Stimulated activated CD4-positive, alpha-beta T cell treated with anti-CD3 and anti-CD28 coated beads, Interleukin-4, amount 100 ng/mL, for 1 hour (primary cell): Measurements from ENCODE around the gene PLCXD3.
"Not testable (repeated sequence)": the region's sequence is repeated elsewhere in the genome, so short reads cannot be mapped to it uniquely, and the experiment has no call there.

Source experiments
- DNase-seq: peaks from one replicate; pipeline ENCODE4 v3.0.0-alpha.2; 2020

PLCXD3 gene

GRCh38 chr5:41482715-41483114, 27.7 kb downstream of the PLCXD3 start:
- DNase-seq: no peak

- DNase-seq: no peak
Measured at GRCh38 chr5:41482173-41482572, 28.2 kb downstream of the PLCXD3 start.

DNA sequence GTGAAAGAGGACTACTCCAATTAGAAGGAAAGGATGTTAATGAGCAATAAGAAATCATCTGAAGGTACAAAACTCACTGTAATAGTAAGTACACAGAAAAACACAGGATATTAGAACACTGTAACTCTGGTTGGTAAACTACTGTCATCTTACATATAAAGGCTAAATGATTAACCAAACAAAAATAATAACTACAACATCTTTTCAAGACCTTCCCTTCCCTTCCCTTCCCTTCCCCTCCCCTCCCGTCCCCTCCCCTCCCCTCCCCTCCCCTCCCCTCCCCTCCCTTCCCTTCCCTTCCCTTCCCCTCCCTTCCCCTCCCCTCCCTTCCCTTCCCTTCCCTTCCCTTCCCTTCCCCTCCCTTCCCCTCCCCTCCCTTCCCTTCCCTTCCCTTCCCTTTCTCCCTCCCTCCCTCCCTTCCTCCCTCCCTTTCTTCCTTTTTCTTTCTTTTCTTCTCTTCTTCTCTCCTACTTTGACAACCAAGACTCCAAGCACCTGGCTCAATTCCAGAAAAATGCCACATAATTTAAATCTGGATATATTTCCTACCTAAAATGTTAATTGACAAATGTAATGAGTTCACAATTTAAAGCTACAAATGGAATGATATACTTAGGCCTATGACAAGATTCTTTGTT, 38.7 kb downstream of the PLCXD3 start:
- DNase-seq: not testable (repeated sequence)

DNA sequence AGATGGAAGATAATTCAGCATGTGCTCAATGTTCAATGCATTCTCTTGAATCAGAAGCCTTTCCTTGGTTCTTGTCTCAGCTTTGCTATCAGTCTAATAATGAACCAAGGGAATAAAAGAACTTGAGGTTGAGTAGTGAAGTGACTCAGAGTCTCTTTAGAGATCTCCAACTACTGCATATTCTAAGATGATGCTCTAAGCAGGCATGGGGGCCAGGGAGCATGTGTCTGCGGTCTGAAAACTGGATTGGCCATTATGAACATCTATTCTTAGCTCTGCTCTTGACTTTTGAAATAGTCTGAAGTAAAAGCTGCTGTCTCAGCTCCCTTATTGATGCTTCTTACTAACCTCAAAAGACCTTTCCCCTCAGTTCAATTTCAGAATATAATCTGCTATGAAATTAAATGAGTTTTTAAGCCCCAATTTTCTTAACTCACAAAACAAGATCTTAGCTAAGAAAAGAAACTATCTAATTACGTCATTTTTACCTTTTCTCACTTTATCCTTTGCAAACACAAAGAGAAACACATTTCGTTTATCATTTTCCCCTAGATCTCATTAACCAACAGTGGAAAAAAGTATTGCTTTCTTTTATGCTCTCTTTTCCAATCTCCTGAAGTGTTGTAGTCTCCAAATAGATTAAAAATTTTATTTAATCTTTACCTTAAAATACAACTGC, 44.8 kb downstream of the PLCXD3 start:
- no peak for DNase-seq

DNA sequence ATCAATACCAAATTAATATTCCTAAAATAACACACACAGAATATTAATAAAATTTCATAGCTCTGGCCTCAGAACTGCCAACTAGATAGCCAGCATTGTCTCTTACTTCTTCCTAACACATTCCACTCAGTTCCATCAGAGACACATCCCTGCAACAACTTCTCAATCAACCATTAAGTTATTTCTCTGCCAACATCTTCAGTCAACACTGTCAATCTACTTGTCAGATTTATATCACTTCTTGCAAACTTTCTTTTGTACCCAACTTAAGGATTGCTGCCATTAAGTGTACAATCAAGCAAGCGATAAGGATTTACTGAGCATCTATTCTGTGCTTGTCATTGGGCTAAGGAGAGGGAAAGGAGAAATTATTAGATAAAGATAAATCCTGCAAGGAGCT, 50.8 kb downstream of the PLCXD3 start:
- no peak for DNase-seq

- DNase-seq: no peak
Measured at GRCh38 chr5:41457094-41457493, 53.3 kb downstream of the PLCXD3 start.

- no peak for DNase-seq
Measured at GRCh38 chr5:41452506-41452905, 57.9 kb downstream of the PLCXD3 start.

GRCh38 chr5:41447650-41448510, 62.5 kb downstream of the PLCXD3 start:
- DNase-seq: no peak

- DNase-seq: no peak
Measured at GRCh38 chr5:41445937-41446563, 64.4 kb downstream of the PLCXD3 start.

DNA sequence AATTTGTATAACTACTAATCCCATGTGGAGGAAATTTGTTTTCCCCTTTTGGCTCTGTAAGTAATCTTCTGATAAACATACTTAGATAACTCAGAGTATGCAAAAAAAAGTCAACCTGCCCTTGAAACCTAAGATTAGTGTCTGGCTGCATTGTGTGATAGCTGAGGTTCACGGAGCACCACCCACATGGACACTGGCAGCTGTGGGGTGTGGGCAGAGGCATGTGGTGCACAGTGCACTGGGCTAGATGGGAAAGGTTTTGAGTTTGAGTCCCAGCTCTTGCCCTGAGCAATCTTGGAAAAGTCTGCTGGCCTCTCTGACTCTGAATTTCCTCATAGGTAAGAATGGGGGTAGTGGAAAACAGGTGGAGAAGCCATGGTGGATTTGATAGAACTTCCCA, 75.1 kb downstream of the PLCXD3 start:
- DNase-seq: no peak

DNA sequence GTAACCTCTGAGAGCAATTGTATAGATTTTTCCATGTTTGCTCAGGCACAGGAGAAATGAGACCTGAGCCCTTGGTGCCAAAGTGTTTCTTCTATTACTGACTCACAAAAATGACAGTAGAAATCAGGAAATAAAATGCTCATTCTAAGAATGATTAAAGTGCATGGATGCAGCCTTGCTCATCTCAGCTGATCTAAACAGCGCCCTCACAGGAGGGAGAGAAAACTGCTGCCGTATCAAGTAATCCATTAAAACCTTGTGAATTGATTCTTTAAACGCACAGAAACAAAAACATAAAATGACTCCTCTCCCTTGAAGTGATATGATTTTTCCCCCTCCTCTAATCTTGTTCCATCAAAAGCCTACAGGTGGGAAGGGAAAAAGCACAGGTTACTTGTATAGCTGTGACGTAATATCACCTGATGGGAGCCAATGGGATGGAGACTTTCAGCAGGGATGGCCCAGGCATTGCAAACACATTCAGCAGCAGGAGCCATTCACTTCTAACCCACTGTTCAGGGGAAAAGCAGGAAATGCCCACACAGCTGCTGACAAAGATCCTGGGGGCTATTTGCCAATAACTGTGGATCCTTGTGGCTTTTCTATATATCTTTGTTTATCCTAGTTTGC, 76.7 kb downstream of the PLCXD3 start:
- no peak for DNase-seq

DNA sequence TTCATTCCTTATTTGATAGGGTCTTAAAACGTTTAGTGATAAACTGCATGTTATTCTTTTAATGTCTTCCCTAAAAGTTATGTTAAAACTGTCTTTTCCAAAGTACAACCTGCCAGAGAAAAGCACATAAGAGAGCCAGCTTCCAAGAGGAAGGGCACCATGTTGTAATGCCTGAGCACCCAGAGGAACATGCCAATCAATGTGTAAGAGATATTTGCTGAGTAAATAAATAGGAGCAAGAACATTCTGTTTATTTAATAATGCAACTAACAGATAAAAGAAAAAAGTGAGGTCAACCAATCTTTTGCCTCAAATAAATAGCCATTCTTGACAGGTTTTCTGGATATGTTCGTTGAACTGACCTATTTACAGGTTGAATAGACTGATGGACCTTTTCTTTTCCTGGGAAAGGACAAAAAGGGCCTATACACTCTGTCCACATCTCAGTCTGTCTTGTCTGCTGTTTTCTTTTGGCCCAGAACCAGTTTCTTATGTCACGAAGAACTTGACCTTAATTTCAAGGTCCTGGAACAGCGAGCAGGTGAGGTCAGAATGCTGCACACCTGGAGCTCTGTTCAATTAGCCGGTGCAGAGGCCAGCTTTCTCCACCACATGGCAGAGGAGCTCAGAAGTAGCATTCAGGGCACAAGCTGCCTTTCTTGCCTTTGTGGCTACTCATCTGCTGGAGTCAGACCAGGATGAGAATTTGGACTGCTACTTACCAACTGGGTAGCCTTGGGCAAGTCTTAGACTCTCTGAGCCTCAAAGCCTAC, 77.7 kb downstream of the PLCXD3 start:
- no peak for DNase-seq

DNA sequence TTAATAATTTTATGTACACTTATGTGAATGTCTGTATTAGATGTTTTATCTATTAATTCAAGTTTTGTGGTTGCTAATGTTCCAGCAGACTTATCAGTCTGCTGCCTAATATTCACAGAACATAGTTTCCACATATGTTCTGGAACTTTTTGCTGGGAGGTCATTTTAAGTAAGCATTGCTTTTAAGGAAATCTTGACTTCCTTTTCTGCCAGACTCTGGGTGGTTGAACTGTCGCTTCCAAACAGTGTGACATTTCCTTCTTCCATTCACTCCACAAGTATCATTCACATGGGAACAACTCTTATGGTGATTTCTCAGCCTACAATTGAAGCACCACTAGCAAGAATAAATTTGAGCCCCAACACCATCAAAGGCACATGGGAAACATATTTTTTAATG, 82.9 kb downstream of the PLCXD3 start:
- DNase-seq: no peak

DNA sequence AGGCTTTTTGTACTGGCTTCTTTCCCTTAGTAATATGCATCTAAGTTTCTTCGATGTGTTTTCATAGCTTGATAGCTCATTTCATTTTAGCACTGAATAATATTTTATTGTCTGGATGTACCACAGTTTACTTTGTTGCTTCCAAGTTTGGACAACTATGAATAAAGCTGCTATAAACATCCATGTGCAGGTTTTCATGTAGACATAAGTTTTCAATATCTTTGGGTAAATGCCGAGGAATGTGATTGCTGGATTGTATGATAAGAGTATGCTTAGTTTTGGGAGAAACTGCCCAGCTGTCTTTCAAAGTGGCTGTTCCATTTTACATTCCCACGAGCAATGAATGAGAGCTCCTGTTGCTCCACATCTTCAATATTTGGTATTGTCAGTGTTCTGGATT, 84.7 kb downstream of the PLCXD3 start:
- DNase-seq: no peak

DNA sequence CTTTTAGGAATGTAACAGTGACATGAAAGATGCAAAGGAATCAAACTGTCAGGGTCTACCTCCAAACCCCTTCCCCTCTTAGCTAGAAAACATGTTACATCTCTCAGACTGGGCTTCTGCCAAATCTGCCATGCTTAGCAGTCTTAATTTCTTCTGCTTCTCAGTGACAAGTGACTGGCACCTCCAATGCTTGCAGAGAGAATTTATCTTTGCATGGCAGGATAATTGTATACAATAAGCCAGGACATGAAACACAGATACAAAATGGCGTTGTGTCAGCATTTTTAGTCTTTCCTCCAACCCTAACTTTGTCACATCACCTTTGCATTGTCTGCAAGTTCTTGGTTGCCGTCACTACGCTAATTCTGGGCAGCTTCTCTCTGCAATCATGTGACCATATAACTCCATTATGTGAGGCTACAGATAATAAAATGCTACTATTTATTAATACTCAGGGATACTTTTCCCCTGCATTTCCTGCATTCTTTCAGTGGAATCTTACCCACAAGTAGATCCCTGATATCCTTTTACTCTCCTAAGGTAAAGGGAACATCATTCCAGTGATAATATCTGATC, 89.8 kb downstream of the PLCXD3 start:
- no peak for DNase-seq

DNA sequence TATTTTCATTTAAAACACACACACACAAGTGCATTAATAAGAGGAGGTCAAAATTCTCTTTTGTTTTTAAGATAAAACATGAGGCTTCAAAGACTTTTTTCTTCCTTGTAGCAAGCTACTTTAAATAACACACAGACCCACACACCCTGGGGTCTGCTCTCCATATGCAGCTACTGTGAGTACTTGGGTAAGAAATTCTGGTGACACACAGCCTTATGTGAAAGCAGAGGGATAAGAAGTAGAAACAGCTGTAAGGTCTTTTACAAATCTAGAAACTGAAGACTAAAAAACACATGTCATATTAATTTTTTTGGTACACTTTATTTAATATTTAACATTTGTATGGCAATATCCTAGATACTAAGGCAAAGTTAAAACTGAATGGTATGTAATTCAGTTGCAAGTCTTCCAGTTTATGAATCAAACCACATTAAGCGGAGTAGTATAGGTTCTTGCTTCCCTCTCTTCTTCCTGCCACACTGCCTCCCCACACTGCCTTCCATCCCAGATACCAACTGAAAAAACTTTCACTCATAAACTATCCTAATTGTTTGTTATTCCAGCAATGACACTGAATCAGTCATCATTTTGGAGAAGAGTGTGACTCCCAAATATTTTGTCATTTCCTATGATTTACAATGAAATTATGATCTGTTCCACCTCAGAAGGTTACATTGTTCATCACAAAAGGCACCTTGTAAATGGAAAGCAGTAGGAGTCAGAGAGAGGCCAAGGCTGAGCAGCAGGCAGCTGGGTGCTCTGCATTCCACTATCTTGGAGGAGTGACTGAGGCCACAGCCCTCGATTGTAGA, 92.0 kb downstream of the PLCXD3 start:
- DNase-seq: no peak

DNA sequence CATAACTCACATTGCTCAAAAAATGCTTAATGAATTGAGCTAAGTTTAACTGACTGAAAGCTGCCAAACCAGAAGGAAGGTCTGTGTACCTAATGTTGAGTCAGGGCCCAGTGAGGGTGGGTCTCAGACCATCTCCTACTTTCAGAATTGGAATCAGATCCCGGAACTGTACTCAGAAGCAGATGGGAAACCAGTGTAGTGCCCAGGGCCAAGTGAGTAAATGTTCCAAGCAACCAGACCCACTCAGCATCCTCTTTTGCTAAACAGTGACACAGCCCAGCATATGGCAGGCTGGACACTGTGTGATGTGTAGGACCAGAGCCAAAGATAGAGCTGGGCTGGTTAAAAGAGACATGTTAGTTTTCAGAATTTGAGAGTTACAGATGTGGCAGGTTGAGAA, 94.1 kb downstream of the PLCXD3 start:
- DNase-seq: no peak

- no peak for DNase-seq
Measured at GRCh38 chr5:41415242-41415641, 95.2 kb downstream of the PLCXD3 start.

- no peak for DNase-seq
Measured at GRCh38 chr5:41414598-41414997, 95.8 kb downstream of the PLCXD3 start.

GRCh38 chr5:41413074-41413473, 97.3 kb downstream of the PLCXD3 start:
- DNase-seq: no peak

DNA sequence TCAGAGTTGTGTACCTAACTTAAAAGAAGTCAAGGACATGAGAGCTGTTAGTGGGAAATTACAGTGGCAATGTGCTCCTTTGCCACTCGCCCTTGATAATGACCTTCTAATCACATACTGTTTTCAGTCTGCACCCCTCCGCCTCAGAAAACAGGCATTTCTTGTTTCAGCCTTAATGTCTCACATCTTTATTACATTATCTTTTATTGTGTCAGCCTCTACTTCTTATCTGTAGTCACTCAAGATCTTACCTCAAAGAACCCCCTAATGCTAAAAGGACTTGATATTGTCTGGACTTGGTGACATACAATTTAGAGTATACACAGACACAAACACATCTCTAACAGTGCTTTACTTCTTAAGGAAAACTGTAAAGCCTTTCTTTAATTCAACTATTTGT, 97.9 kb downstream of the PLCXD3 start:
- no peak for DNase-seq
